Hepatocyte (in vitro differentiated cells): Measurements from ENCODE around the gene DNM3.

Source experiments
- CTCF ChIP-seq: fragments of 200-600 bp; sonication (generic); IDR thresholded peaks from 2 replicates; pipeline ENCODE4 v1.5.1; 2016; ENCODE audit warnings: antibody characterized with exemption, mild to moderate bottlenecking; ENCODE audit not compliant: poor library complexity
- EZH2 ChIP-seq: fragments of 200-600 bp; sonication (generic); IDR thresholded peaks from 2 replicates; pipeline ENCODE4 v1.6.1; 2016; ENCODE audit warnings: antibody characterized with exemption, mild to moderate bottlenecking, borderline replicate concordance
- EZH2phosphoT487 ChIP-seq: fragments of 200-600 bp; sonication (generic); IDR thresholded peaks from one replicate; pipeline ENCODE4 v1.6.1; 2018; ENCODE audit warnings: antibody characterized with exemption, mild to moderate bottlenecking, low read depth, moderate library complexity; ENCODE audit not compliant: unreplicated experiment, severe bottlenecking

GRCh38 chr1:172347416-172347815 lies 506.1 kb downstream of the DNM3 start:
- no peak for TF ChIP-seq EZH2
- no peak for TF ChIP-seq CTCF
- TF ChIP-seq EZH2phosphoT487, result no peak
